HCT116 (cell line): ENCODE results near the gene UAP1L1. TPM values are rescaled to one million over a fixed set of nuclear protein-coding genes. Genes with fewer than 3 reads are reported as not detected.

ENCODE experiments used
- ATAC-seq: fragments of 200-7000 bp; cut with Tn5 transposase; 2 replicates; pipeline ENCODE4 v1.9.1; 2020; ENCODE audit warnings: mild to moderate bottlenecking, moderate library complexity
- BruUV-seq: library from RNA; stranded (reverse); fragments of 400-500 nt; replicated peaks from 2 replicates; lab custom pipeline; 2021; lab: Mats Ljungman, UMichigan
- CTCF ChIA-PET: fragments of 300-600 bp; sonication (Branson Sonifier 250); formaldehyde crosslinking; loops from one replicate; lab custom pipeline; 2021; ENCODE audit warnings: antibody characterized with exemption; lab: Charles Lee
- POLR2A ChIA-PET: fragments of 300-600, 350-600 bp; sonication (Branson Sonifier 250); formaldehyde crosslinking; loops from one replicate; lab custom pipeline; 2021; ENCODE audit warnings: antibody characterized with exemption; lab: Charles Lee
- RAD21 ChIA-PET, 2 experiments: fragments of 300-600 bp; sonication (Branson Sonifier 250); formaldehyde crosslinking; loops; one replicate each; lab custom pipeline; 2023; ENCODE audit warnings: low total read pairs in 2 of 2; ENCODE audit not compliant: uncharacterized antibody in 2 of 2, unreplicated experiment in 2 of 2, low non-redundant PET in 1 of 2; lab: Charles Lee
- DNase-seq: peaks from one replicate; pipeline ENCODE4 v3.0.0-alpha.2; 2010; ENCODE audit warnings: low read depth, low spot score
- H2AFZ ChIP-seq: fragments of 200-600 bp; shearing (Covaris generic), sonication (generic); 2 replicates; pipeline ENCODE4 v1.6.1; 2017; ENCODE audit warnings: low read depth, mixed run types, mixed read lengths, antibody characterized with exemption, low read length; ENCODE audit not compliant: poor library complexity, severe bottlenecking
- H3K27ac ChIP-seq: 2 replicates; pipeline ENCODE4 v1.5.1; 2012; ENCODE audit warnings: low read depth, low read length
- H3K27me3 ChIP-seq: fragments of 200-600 bp; sonication (generic); 2 replicates; pipeline ENCODE4 v1.6.1; 2016; ENCODE audit warnings: mixed run types, low read length, mixed read lengths; ENCODE audit not compliant: insufficient read depth
- H3K36me3 ChIP-seq, 2 experiments: fragments of 200-500 bp in 1 of 2; fragments of 200-600 bp in 1 of 2; sonication (Bioruptor generic) in 1 of 2; sonication (generic) in 1 of 2; 2 replicates each; pipeline versions ENCODE4 v1.5.1 to v1.6.1; 2014 to 2016; ENCODE audit warnings: low read length in 2 of 2, inconsistent platforms in 1 of 2, mixed read lengths in 1 of 2, mixed run types in 1 of 2; ENCODE audit not compliant: insufficient read depth in 2 of 2, control insufficient read depth in 1 of 2
- H3K4me1 ChIP-seq, 2 experiments: fragments of 200-600 bp in 1 of 2; sonication (generic) in 1 of 2; 2 replicates each; pipeline versions ENCODE4 v1.5.1 to v1.6.1; 2012 to 2017; ENCODE audit warnings: low read length in 2 of 2, inconsistent platforms in 1 of 2, mild to moderate bottlenecking in 1 of 2, mixed read lengths in 1 of 2, mixed run types in 1 of 2, moderate library complexity in 1 of 2; ENCODE audit not compliant: insufficient read depth in 2 of 2, control insufficient read depth in 1 of 2
- H3K4me2 ChIP-seq: fragments of 200-600 bp; sonication (generic); 2 replicates; pipeline ENCODE4 v1.6.1; 2017; ENCODE audit warnings: mixed run types, low read length, mixed read lengths
- H3K4me3 ChIP-seq, 2 experiments: fragments of 200-600 bp in 1 of 2; sonication (generic) in 1 of 2; replicated peaks in 1 of 2; 2 replicates each; pipeline ENCODE4 v1.5.1; 2011 to 2016; ENCODE audit warnings: low read length in 2 of 2, control low read depth in 1 of 2, low read depth in 1 of 2, mild to moderate bottlenecking in 1 of 2, mixed read lengths in 1 of 2, mixed run types in 1 of 2
- H3K79me2 ChIP-seq: fragments of 200-600 bp; sonication (generic); 2 replicates; pipeline ENCODE4 v1.6.1; 2017; ENCODE audit warnings: mild to moderate bottlenecking, mixed run types, low read length, moderate library complexity, mixed read lengths; ENCODE audit not compliant: insufficient read depth
- H3K9ac ChIP-seq: fragments of 200-600 bp; sonication (generic); 2 replicates; pipeline ENCODE4 v1.6.1; 2016; ENCODE audit warnings: low read length, mixed read lengths
- H3K9me2 ChIP-seq: fragments of 200-600 bp; sonication (generic), shearing (Covaris generic); 2 replicates; pipeline ENCODE4 v1.6.1; 2017; ENCODE audit warnings: mixed run types, mild to moderate bottlenecking, moderate library complexity; ENCODE audit not compliant: insufficient read depth
- H3K9me3 ChIP-seq, 2 experiments: fragments of 200-500 bp in 1 of 2; fragments of 200-600 bp in 1 of 2; sonication (Bioruptor generic) in 1 of 2; sonication (generic) in 1 of 2; 2 replicates each; pipeline ENCODE4 v1.6.1; 2014 to 2017; ENCODE audit warnings: low read length in 2 of 2, mixed read lengths in 2 of 2, inconsistent platforms in 1 of 2, low read depth in 1 of 2, mild to moderate bottlenecking in 1 of 2, mixed run types in 1 of 2, moderate library complexity in 1 of 2; ENCODE audit not compliant: control insufficient read depth in 1 of 2, insufficient read depth in 1 of 2
- H4K20me1 ChIP-seq: fragments of 200-600 bp; sonication (generic), shearing (Covaris generic); 2 replicates; pipeline ENCODE4 v1.6.1; 2017; ENCODE audit warnings: mixed run types, mild to moderate bottlenecking, moderate library complexity; ENCODE audit not compliant: insufficient read depth
- FOSL1 ChIP-seq: IDR thresholded peaks from 2 replicates; pipeline ENCODE4 v1.6.1; 2012; ENCODE audit warnings: low read depth
- intact Hi-C: fragments of 100-400 bp; cut with micrococcal nuclease; formaldehyde crosslinking; loops from 2 replicates; pipeline ENCODE4 v1.10.0; 2022
- total RNA-seq: library from RNA; stranded (reverse); gene quantifications from one replicate; pipeline ENCODE4 v1.2.1, GENCODE V29; 2021; ENCODE audit not compliant: unreplicated experiment
- TF ChIP-seq, protein P1 (sequence below), 3 experiments: fragments of 200-600 bp in 1 of 3; sonication (generic) in 1 of 3; IDR thresholded peaks in 2 of 3; conservative IDR thresholded peaks in 1 of 3; 2 replicates each; pipeline ENCODE4 v1.5.1; 2012 to 2017; ENCODE audit warnings: low read depth in 2 of 3, low read length in 2 of 3, antibody characterized with exemption in 1 of 3, borderline replicate concordance in 1 of 3, control low read depth in 1 of 3, mild to moderate bottlenecking in 1 of 3, mixed read lengths in 1 of 3, mixed run types in 1 of 3, moderate library complexity in 1 of 3; ENCODE audit not compliant: insufficient read depth in 1 of 3
- TF ChIP-seq, protein P2 (sequence below): IDR thresholded peaks from 2 replicates; pipeline ENCODE4 v1.6.1; 2012

UAP1L1 gene
- total RNA-seq, 1 experiment from 2014 or later, result 11.0 TPM

GRCh38 chr9:137030006-137030405, 47.3 kb upstream of the UAP1L1 start:
- intact Hi-C loops, result no loop called here
- ATAC-seq (no peak), DNase-seq (no peak)
- H3K9ac ChIP-seq, result no peak overlapping the region
- H3K9me3 ChIP-seq, result no peaks in the 10 kb centered on the region
- ChIA-PET RAD21 (interaction anchor here in 1 of 2 experiments (1.2 kb wide), 1 partner anchor 82 kb away, joined by 4 read pairs; no protein-coding TSS in a partner anchor), POLR2A (interaction anchor here (0.7 to 1.4 kb wide), 4 partner anchors 38 to 211 kb away, joined by 3 to 6 read pairs (median 6); partner anchors contain the start of genes PAXX and TUBB4B)
- H3K27ac ChIP-seq, result no peak overlapping the region
- no peaks in the 10 kb centered on the region for H3K36me3 ChIP-seq
- H3K4me2 ChIP-seq, result no peak overlapping the region
- H3K9me2 ChIP-seq, result no peaks in the 10 kb centered on the region
- TF ChIP-seq, protein P1, sequence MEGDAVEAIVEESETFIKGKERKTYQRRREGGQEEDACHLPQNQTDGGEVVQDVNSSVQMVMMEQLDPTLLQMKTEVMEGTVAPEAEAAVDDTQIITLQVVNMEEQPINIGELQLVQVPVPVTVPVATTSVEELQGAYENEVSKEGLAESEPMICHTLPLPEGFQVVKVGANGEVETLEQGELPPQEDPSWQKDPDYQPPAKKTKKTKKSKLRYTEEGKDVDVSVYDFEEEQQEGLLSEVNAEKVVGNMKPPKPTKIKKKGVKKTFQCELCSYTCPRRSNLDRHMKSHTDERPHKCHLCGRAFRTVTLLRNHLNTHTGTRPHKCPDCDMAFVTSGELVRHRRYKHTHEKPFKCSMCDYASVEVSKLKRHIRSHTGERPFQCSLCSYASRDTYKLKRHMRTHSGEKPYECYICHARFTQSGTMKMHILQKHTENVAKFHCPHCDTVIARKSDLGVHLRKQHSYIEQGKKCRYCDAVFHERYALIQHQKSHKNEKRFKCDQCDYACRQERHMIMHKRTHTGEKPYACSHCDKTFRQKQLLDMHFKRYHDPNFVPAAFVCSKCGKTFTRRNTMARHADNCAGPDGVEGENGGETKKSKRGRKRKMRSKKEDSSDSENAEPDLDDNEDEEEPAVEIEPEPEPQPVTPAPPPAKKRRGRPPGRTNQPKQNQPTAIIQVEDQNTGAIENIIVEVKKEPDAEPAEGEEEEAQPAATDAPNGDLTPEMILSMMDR (IDR thresholded peaks at IDR 0.05 in 2 of 3, conservative IDR thresholded peaks at IDR 0.05 in 1 of 3; ENCODE audit: borderline replicate concordance in 1 of 3, insufficient read depth in 1 of 3, low read depth in 2 of 3, low read length in 2 of 3), result no peak
- TF ChIP-seq FOSL1, result no peak
- TF ChIP-seq, all 23 proteins: peak for 0
- CTCF ChIA-PET, result interaction anchor here (0.6 to 2.1 kb wide), 38 partner anchors 9 to 336 kb away, joined by 3 to 42 read pairs (median 5); partner anchors contain the start of genes AJM1, CLIC3, ENTPD2 and FBXW5
- peaks cover 37 to 54% of the 10 kb centered on the region in 2 experiments for H3K4me1 ChIP-seq
- no peaks in the 10 kb centered on the region for H3K27me3 ChIP-seq
- BruUV-seq, result no TSS peak
- no peak overlapping the region for H3K4me3 ChIP-seq
- peaks cover 27% of the 10 kb centered on the region; the same call in 1 of the 2 replicates for H3K79me2 ChIP-seq
- no peaks in the 10 kb centered on the region for H4K20me1 ChIP-seq
- H2AFZ ChIP-seq, result no peak overlapping the region

DNA sequence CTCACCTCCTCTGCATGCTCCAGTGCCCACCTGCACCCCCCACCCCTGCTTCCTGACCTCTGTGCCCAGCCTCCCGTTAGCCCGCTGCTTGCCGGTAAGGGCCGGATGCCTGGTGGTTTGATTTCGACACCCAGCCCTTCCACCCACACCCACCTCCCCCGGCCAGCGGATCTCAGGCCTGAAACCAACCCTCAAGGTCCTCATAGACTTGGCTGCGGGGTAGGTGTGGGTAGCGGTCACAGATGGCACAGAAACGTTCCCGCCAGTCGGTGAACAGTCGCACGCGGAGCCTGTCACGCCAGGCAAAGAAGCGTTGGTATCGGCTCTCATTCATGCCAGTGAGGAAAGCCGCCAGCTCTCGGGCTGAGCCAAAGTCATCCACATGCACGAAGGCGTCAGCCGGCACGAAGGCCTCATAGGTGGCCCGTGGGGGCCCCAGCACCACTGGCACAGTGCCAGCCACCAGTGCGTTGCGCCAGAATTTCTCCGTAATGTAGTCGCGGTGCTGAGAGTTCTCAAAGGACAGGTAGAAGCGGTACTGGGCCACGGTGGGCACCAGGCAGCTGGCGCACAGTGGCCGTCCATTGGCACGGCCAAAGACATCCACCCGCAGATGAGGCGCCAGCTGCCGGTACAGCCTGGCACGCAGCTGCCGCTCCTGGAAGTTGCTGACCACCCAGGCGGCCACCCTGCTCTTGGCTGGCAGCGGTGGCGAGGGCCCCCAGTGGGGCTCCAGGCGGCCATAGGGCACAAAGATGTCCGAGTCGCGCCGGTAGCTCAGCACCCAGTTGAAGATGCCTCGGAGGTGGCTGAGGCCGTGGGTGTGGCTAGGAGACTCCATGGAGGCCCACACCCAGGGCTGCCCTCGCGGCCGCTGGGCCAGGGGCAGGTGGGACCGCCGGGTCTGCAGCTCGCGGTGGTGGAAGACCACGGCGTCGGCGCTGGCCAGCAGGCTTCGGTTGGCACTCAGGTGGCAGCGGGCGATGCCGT, 46.5 kb upstream of the UAP1L1 start:
- DNase-seq, result no peak
- H3K9me3 ChIP-seq, result no peaks in the 10 kb centered on the region
- no peaks in the 10 kb centered on the region for H4K20me1 ChIP-seq
- TF ChIP-seq, protein P2, sequence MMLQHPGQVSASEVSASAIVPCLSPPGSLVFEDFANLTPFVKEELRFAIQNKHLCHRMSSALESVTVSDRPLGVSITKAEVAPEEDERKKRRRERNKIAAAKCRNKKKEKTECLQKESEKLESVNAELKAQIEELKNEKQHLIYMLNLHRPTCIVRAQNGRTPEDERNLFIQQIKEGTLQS, result no peak
- peaks cover 18% of the 10 kb centered on the region; the same call in 1 of the 2 replicates for H3K79me2 ChIP-seq
- BruUV-seq, result no TSS peak
- H3K4me3 ChIP-seq, result no peak overlapping the region
- CTCF ChIA-PET, result interaction anchor here (0.8 to 2.1 kb wide), 2 partner anchors 83 kb away, joined by 5 to 42 read pairs; no protein-coding TSS in a partner anchor
- no peak for ATAC-seq
- H3K9ac ChIP-seq, result no peak overlapping the region
- H2AFZ ChIP-seq, result no peak overlapping the region
- peaks cover 31 to 53% of the 10 kb centered on the region in 2 experiments for H3K4me1 ChIP-seq
- H3K4me2 ChIP-seq, result no peak overlapping the region
- no peaks in the 10 kb centered on the region for H3K27me3 ChIP-seq
- H3K27ac ChIP-seq, result no peak overlapping the region
- RAD21 ChIA-PET, result interaction anchor here in 1 of 2 experiments (0.6 kb wide), 1 partner anchor 18 kb away, joined by 4 read pairs; no protein-coding TSS in a partner anchor
- POLR2A ChIA-PET, result no interaction called here
- H3K9me2 ChIP-seq, result no peaks in the 10 kb centered on the region
- intact Hi-C loops, result no loop called here
- H3K36me3 ChIP-seq, result no peaks in the 10 kb centered on the region
